Fibroblast of pulmonary artery (primary cell): ENCODE results near the gene FAM20A.

ENCODE experiments used
- DNase-seq: peaks from one replicate; pipeline ENCODE4 v3.0.0-alpha.2; 2010; ENCODE audit warnings: low read depth
- H3K4me3 ChIP-seq: replicated peaks from 2 replicates; pipeline ENCODE4 v1.5.1; 2011; ENCODE audit warnings: low read depth, mild to moderate bottlenecking, control low read depth, low read length, moderate library complexity
- TF ChIP-seq, protein P1 (sequence below): IDR thresholded peaks from 2 replicates; pipeline ENCODE4 v1.5.1; 2011; ENCODE audit warnings: mild to moderate bottlenecking, control low read depth, low read length, inconsistent platforms; ENCODE audit errors: missing control alignments

Gene FAM20A

GRCh38 chr17:68592009-68592408 is 9.2 kb downstream of the FAM20A start:
- no peak overlapping the region for H3K4me3 ChIP-seq
- TF ChIP-seq, protein P1, sequence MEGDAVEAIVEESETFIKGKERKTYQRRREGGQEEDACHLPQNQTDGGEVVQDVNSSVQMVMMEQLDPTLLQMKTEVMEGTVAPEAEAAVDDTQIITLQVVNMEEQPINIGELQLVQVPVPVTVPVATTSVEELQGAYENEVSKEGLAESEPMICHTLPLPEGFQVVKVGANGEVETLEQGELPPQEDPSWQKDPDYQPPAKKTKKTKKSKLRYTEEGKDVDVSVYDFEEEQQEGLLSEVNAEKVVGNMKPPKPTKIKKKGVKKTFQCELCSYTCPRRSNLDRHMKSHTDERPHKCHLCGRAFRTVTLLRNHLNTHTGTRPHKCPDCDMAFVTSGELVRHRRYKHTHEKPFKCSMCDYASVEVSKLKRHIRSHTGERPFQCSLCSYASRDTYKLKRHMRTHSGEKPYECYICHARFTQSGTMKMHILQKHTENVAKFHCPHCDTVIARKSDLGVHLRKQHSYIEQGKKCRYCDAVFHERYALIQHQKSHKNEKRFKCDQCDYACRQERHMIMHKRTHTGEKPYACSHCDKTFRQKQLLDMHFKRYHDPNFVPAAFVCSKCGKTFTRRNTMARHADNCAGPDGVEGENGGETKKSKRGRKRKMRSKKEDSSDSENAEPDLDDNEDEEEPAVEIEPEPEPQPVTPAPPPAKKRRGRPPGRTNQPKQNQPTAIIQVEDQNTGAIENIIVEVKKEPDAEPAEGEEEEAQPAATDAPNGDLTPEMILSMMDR = no peak
- no peak for DNase-seq

DNA sequence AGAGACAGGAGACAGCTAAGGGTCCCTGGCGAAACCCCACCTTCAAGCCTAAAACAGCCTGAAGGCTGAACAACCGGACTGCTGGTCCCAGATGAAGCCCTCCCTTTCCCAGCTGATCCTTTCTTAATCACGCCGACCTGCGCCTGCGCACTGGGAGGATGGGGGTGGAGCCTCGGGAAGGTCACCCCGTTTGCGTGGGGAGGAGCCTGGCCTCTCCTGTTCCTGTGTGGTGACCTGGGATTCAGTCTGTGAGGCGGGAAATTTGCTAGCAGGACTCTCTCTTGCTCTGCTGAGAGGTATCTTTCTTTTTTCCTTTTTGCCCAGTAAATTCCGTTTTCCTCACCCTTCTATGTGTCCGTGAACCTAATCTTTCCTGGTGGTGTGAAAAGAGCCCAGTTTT is 9.6 kb downstream of the FAM20A start:
- TF ChIP-seq, protein P1 = no peak
- DNase-seq = no peak
- H3K4me3 ChIP-seq = no peak overlapping the region

DNA sequence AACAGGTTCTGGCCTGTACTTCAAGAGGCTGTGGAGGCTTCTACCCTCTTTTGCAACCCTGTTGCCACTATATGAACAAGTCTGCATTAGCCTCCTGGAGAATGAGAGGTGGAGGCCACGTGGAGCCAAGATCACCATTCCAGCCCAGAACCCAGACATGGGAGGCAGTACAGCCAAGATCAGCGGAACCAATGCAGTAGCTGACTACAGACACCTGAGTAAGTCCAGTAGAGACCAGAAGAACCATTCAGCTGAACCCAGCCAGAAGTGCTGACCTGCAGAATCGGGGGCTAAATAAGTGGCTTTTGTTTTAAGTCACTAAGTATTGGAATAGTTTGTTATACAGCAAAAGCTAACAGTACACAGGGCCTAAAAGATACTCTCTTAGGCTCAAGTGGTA is 12.1 kb downstream of the FAM20A start:
- TF ChIP-seq, protein P1 = no peak
- DNase-seq = no peak
- no peak overlapping the region for H3K4me3 ChIP-seq

DNA sequence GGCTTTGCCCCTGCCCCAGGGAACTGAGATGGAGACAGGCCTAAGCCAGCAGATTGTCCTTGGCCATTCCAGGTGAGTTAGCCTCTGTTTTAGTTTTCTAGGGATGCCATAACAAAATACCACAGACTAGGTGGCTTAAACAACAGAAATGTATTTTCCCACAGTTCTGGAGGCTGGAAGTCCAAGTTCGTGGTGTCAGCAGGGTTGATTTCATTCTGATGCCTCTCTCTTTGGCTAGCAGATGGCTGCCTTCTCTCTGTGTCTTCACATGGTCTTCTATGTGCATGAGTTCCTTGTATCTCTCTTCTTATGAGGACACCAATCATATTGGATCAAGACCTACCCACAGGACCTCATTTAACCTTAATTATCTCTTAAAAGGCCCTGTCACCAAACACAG is 12.8 kb downstream of the FAM20A start:
- TF ChIP-seq, protein P1 = no peak
- no peak overlapping the region for H3K4me3 ChIP-seq
- DNase-seq = no peak

DNA sequence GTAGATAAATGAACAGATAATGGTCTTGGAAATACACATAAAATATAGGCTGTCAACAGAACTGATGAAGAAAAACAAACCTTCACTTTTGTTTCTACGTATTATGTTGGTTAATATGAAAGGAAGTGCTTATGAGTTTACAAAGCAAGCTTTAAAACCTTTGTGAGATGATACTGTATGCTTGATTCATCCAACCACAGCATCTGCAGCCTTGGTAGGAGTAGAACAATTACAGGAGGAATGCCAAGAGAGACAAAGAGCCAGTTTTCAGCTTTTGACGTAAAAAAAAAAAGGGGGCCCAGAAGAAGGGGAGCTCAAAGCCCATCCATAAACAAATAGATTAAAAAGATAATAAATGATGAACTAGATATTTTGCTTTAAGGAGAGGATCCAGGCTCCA is 13.3 kb downstream of the FAM20A start:
- DNase-seq = peak; percentile 70
- H3K4me3 ChIP-seq = no peak overlapping the region
- TF ChIP-seq, protein P1 = no peak

- no peak for DNase-seq
- TF ChIP-seq, protein P1 = no peak
- H3K4me3 ChIP-seq = no peak overlapping the region
These were observed 14.1 kb downstream of the FAM20A start for GRCh38 chr17:68587026-68587425.

DNA sequence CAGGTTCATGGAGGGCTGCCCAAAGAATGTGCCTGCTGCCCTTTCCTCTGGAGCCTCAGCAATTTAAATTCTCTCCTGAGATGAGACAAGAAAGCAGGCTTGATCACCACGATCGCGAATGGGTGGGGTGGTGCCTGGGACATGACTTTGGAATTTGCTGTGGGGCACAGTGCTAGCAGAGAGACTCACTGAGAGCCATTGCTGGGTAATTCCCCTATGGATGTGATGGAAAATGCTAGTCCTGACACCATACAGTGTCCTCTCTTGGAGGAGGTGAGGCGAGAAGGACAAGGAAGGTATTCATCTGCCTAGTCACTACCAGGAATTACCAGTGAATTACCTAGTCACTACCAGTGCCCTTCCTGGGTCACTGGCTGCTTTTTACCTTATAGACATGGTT is 15.5 kb downstream of the FAM20A start:
- DNase-seq = no peak
- TF ChIP-seq, protein P1 = no peak
- H3K4me3 ChIP-seq = no peak overlapping the region
